ENCODE data around the gene CITED4.

Gene CITED4

DNA sequence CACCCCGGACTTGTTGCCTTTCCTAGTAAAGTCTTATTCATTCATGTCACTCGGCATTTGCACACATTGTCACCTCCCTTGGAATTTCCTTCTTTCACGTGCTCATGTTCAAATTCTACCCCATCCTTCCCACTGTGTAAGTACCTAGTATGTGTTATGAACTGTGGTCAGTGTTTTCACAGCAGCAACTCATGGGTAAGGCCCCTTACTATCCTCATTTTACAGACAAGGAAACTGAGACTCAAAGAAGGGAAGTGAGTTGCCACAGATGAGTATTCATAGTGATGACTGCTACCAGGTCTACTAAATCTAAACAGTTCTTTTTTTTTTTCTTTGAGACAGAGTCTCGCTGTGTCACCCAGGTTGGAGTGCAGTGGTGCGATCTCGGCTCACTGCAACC is 10.5 kb downstream of the CITED4 start:
- no peak for DNase-seq

DNA sequence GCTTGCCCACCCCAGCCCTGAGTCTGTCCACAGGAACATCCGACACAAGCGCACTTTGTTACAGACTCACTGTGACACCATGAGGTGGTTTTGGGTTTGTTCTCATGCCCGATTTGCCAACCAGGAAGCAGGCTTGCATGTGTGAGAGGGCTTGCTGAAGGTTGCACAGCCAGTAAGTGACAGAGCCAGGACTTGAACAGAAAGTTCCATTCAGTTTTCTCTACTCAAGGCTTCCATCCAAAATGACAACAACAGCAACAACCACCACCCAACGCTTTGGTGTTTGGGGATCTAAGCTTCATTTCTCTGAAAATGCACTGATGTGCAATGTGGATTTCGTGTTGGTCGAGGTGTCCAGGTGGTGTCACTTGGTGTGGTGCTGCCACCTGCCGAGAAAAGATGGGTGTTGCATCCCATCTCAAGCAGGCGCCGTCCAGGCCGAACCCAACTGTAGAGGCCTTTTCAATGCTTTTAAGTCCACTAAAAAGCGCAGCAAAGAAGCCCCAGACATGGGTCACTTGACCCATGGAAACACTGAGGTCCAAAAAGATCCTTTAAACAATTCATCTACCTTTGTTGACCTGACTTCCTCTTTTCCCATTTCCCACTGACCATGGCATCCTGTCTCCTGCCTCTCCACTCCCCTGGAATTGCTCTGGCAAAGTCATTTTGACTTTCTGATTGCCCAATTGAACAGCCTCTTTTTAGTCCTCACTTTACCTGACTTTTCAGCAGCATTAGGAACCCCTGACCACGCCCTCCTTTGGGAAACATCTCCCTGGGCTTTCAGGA is 12.2 kb downstream of the CITED4 start:
- peak; percentile 75 for DNase-seq

DNA sequence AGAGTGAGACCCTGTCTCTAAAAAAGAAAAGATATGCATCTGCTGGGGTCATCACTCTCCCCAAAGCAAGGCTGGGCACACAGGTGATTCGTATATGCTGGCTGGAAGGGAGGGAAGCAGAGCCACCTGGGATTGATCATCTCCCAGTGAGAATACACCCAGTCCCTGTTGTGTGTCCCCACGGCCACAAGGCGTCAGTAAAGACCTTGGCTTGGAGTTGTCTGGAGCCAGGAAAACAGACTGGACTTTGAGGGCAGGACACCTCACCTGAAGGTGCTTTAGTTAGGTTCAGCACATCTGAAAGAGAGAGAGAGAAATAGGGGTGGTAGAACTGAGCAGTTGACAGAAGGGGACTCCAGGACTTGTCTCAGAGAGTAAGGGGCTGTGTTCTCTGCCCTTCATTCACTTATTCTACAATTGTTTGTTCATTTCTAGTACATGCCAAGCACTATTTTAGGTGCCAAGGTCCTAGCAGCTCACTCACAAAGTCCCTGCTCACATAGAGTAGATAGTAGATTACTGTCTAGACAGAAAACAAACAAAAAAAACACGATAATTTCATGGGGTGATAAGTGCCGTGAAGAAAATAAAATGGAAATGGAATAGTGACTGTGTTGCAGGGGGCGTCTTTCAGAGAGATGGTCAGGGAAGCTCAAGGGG is 13.5 kb downstream of the CITED4 start:
- peak; percentile 93 for DNase-seq

DNA sequence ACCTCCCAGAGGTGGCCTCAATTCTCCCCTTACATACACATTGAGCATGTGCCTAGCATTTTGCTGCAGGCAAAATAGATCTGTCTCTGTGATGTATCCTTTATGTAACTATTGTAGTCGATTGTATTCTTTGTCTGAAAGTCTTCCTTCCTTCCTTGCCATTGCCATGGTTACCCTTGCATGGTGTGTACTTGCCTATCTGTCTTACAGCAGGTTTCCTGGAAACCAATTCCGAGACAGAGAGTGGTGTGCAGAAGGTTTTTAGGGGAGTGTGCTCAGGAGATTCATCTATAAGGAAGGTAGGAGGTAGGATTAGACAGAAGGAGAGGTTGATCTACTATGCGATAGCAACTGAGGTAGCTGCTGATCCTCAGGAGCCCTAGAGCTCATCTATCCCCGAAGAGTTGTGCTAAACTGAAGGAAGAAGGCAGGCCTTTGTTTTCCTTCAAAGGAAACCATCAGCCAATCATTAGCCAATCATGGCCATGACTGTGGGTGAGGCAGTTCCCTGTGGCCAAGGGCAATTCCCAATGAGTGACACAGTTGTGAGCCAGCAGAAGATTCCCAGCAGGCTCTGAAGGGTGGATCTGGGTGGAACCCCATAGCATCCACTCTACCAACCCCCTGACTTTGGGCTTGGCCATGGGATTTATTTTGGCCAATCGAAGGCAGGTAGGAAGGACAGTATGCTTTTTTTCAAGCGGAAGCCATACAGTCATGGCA is 15.0 kb downstream of the CITED4 start:
- no peak for DNase-seq

DNA sequence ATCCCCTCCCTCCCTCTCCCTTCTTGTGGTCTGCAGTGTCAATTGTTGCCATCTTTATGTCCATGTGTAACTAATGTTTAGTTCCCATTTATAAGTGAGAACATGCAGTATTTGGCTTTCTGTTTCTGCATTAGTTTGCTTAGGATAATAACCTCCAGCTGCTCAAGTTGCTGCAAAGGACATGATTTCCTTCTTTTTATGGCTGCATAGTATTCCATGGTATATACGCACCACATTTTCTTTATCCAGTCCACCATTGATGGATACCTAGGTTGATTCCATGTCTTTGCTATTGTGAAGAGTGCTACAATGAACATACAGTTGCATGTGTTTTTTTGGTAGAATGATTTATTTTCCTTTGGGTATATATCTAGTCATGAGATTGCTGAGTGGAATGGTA is 16.3 kb downstream of the CITED4 start:
- no peak for DNase-seq

DNA sequence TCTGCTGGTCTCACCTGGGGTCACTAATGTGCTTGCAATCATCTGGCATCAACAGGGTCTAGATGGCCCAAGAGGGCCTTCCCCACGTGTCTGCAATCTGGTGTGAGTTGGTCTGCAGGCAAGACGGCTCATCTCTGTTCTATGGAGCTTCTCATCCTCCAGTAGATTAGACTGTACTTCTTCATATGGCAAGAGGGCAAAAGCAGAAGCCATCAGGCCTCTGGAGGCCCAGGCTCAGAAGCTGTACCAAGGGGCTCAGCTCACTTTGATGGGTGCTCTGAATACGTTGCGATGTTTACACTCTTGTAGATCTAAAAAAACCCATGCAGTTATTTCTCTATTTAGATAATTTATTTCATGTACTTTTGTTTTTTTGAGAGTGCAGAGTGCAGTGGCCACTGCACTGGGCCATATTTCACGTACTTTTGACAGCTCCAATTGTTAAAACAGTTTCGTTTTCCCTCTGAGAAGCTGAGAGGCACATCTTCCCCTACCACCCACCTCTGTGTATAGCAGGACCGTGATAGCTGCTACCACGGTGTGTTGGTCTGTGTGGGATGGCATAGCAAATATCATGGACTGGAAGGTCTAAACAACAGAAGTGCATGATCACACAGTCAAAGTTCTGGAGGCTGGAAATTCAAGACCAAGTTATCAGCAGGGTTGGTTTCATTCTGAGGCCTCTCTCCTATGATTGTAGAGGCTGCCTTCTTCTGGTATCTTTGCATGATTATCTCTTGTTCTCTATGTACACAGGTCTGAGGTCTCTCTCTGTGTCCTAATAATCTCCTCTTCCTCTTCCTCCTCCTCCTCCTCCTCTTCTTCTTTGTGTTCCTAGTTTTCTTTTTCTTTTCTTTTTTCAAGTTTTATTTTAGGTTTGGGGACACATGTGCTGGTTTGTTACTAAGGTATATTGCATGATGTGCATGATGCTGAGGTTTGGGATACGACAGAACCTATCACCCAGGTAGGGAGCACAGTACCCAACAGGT is 17.0 kb downstream of the CITED4 start:
- DNase-seq, result no peak

DNA sequence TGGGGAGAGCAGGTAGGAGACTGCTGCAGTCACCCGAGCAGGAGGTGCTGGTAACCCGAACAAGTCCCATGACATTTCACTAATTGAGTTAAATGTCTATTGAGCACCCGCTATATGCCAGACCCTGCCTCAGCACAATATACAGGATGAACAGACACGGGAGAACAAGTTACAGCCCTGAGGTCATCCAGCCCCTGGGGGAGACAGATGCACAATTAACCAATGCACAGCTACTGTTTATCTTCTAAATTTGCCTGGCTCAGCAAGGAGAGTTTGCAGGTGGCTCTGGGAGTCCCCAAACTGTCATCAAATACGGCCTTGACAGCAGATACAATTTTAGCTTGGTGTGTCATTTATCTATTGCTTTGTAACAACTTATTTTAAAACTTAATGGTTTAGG is 18.1 kb downstream of the CITED4 start:
- DNase-seq, result no peak

DNA sequence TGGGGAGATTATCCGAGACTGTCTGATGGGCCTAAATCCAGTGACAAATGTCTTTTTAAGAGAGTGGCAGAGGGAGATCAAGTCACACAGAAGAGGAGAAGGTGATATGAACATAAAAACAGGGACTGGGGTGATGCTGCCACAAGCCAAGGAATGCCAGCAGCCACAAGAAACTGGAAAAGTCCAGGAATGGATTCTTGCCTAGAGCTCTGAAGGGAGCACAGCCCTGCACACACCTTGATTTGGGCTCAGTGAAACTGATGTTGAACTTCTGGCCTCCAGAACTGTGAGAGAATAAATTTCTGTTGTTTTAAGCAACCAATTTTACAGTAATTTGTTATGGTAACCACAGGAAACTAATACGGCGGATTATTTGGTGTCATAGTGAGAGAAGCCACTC is 19.5 kb downstream of the CITED4 start:
- no peak for DNase-seq

DNA sequence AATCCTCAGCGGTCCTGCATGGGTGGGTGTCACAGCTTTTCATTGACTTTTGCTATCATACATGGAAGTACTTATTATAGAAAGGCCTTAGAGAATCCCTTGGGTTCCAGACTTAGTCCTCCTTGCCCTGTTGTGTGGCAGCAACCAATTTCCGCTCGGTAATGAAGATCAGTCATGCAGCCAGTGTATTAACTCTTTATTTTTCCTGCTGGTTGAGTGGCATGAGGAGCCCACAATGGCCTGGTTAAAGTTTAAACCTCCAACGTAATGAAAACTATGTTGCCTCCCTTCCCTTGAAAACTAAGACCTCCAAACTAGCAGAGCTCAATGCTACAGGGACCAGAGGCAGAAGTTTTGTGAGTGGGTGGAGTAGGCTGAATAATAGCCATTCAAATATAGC is 20.0 kb downstream of the CITED4 start:
- DNase-seq, result no peak

DNA sequence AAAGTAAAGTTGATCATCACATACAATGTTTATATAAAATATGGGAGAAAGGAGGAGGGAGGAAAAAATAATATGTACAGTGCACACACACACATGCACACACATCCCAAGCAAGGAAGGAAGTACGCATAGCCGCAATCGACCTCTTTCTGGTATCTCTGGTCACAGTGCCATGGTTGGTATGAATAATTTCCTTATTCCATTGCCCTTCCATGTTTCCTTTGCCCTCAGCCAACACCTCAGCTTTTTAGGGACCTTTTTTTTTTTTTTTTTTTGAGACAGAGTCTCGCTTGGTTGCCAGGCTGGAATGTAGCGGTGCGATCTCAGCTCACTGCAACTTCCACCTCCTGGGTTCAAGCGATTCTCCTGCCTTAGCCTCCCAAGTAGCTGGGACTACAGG is 20.6 kb downstream of the CITED4 start:
- no peak for DNase-seq

DNA sequence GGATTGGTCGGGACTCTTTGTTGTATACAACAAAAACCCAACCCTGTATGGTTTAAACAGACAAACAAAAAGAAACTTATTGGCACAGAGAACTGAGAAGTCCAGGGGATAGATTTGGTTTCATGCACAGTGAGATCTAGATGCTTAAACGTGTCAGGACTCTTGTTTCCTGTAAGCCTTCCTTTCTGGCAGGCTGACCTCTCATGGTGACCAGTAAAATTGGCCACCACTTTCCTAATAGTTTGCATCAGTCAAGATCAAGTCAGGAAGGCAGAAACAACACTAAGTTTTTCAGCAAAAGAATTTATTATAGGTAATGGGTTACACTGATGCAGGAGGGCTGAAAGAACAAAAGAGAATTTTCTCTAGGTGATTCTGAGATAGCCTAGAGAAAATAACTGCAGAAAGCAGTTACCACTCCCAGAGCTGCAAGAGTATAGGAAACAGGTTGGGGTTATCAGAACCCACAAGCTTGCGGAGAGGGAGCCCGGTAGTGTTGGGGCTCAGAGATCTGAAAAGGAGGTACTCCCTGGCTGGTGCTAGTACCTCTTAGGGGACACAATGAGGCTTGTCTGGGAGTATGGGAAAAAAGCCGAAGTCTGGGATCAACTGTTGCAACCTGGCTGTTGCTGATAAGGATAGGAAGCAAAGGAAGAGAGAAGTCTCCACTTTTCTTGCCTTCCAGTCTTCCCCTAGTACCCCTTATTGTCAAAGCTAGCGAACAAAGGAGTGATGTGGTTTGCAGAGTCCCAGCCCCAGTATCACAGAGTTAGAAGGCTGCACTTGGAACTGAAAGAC is 21.4 kb downstream of the CITED4 start:
- no peak for DNase-seq

DNA sequence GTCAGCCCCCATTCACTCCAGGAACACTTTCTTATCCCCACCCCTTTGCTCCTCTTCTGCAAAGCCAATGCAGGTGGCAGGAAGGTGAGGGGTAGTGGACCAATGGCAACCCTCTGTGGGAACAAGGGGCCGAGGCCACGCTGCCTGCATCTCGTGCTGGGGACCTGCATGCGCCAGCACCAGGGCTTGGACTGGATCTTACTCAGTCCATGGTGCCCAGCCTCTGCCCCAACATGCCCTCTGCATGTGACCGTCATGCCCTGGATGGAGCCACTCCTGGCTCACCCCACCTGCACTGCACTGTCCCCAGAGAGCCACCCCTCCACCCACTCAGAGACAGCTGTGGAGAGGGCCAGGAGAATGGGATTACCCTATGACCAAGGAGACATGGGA is 22.2 kb downstream of the CITED4 start:
- no peak for DNase-seq

DNA sequence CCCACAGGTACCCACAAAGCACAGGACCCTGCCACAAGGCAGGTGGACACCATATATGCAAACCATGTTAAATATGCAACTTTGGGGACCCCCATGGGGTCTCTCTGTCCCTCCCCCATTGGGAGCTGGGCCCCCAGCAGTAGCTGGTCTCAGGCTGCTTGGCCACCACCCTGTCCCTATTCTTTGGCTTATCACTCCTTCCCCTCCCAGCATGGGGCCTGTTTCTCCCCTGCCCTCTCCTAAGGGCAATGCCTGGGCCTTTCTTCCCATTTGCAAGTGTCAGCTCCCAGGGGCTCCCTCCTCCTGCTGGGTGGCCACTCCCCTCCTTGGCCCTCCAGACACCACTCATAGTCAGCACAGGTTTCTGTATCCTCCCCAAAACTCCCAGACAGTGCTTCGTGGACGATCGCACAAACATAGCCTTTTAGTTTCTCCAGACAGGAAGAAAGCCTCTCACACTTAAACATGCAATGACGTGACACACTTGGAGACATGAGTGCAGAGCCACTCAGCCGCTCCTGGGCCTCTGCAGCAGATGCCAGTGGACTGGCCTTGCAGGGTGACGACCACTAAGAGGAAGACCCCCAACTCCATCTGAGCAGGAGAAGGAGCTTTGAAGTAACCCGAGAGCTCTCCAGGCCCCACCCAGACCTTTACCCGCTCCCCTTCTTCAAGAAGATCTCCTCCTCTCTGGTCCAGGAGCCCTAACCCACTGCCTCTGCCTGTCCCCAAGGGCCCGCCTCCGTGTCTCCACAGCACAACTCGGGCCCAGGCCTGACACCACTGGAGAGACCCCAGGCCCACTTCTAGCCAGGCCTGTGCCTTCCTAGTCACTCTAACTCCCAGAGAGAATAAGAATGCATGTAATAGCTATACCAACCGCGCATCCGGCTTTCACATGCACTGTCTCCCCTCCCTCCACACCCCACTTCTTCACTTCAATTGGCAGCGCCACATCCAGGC is 22.9 kb downstream of the CITED4 start:
- no peak for DNase-seq

DNA sequence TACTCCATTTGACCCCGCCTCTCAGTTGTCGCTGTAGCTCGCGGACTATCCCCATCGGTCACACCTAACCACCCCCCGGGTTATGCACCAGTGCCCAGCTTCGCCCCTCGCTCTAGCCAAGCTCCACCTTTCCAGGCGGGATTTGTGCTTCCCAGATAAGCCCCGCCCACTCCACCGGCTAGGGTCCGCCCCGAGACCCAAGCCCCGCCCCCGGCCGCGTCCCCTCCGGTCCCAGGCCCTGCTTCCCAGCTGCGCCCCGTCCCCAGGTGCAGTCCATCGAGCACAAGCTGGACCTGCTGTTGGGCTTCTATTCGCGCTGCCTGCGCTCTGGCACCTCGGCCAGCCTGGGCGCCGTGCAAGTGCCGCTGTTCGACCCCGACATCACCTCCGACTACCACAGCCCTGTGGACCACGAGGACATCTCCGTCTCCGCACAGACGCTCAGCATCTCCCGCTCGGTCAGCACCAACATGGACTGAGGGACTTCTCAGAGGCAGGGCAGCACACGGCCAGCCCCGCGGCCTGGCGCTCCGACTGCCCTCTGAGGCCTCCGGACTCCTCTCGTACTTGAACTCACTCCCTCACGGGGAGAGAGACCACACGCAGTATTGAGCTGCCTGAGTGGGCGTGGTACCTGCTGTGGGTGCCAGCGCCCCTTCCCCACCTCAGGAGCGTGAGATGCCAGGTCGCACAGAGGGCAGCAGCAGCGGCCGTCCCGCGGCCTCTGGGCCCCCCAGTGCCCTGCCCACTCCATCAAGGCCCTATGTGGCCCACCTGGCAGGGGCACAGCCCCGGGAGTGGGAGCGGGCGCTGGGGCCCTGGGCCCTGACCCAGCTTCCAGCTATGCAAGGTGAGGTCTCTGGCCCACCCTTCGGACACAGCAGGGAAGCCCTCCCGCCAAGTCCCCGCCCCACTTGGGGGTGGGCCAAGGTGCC is 23.9 kb downstream of the CITED4 start:
- no peak for DNase-seq

DNA sequence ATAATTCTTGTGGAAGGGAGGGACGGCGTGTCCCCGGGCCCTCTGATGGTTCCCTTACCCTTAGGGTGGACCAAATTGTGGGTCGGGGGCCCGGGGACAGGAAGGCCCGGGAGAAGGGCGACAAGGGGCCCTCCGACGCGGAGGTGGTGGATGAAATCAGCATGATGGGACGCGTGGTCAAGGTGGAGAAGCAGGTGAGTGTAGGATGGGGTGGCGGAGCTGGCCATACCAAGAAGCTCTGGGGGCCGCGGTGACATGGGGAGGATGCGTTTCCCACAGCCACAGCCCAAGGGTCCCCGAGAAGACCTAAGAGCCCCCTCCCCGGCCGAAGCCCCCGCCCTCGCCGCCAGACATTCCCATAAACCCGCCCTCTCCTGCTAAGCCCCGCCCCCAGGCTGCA is 24.6 kb downstream of the CITED4 start:
- DNase-seq, result no peak

DNA sequence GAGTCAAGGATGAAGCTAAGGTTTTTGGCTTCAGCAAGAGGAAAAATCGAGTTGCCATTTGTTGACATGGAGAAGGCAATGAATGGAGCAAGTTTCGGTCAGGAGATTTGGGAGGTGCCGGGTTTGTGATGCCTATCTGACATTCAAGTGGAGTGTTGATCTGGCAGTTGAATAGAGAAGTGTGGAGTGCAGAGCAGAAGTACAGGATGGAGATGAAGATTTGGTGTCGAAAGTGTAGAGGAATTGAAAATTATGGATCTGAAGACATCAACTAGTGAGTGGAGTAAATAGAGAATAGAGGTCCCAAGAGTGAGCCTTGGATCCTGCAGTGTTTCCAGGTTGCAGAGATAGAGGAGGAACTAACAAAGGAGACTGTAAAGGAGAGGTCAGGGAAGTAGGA is 25.9 kb downstream of the CITED4 start:
- DNase-seq, result no peak

DNA sequence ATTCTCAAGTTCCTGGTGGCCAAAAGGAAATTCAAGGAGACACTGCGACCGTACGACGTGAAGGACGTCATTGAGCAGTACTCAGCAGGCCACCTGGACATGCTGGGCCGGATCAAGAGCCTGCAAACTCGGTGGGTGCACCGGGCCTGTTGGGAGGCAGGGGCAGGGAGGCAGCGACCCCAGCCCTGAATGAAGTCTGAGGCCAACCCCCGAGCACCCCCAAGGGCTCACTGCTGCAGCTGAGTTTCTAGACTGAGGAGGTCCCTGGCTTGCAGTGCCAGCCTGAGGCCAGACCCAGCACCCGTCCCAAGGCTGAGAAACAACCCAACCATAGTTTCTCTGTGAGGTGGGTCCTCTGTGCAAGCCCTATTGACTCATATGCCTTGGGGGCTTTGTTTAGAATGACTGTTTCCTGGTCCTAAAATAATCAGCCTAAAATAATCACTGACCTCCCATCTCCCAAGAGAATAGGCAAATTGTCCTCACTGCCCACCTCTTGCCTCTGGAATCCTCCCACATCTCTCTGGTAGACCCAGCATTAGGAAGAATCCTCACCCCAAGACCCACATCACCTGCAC is 27.1 kb downstream of the CITED4 start:
- DNase-seq, result no peak

DNA sequence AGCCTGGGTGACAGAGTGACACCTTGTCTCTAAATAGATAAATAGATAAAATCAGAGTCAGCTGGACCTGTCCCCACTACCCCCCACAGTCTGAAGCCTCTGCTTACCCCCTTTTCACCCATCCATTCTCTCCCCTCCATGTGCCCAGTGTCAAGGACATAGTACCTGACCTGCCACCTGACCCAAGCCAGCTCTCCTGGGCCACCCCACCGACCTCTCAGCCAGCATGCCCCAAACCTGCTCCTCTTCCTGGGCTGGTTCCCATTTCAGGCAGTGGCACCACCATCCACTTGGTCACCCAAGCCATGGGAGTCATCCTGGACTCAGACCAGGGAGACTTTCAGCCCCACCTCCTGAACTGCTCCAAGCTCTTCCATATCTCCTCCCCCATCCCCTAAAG is 28.2 kb downstream of the CITED4 start:
- no peak for DNase-seq
